K562 (cell line): Measurements from ENCODE around the gene TMEM187. TPM values are rescaled to one million over a fixed set of nuclear protein-coding genes. Genes with fewer than 3 reads are reported as not detected.
A peak's percentile ranks its signal among the peaks of the same experiment; 100 is the strongest.

Experiments used
- ATAC-seq: fragments of 200-7000 bp; cut with Tn5 transposase; 3 replicates; pipeline ENCODE4 v1.9.1; 2020; ENCODE audit warnings: moderate library complexity
- BruUV-seq: library from RNA; stranded (reverse); fragments of 400-500 nt; replicated peaks from 2 replicates; lab custom pipeline; 2021; lab: Mats Ljungman, UMichigan
- CTCF ChIA-PET: fragments of 300-600 bp; formaldehyde crosslinking; extraction: SDS; loops from one replicate; lab custom pipeline; 2021; ENCODE audit warnings: low intra/inter-chr PET ratio; lab: Yijun Ruan, JAX
- POLR2A ChIA-PET: fragments of 300-600, 350-650 bp; sonication (Branson Sonifier 250); formaldehyde crosslinking; extraction: SDS; loops from one replicate; lab custom pipeline; 2021; ENCODE audit warnings: antibody characterized with exemption, inconsistent platforms; lab: Yijun Ruan, JAX
- DNase-seq, 4 experiments: peaks; one replicate each; pipeline versions ENCODE4 v3.0.0 to v3.0.0-alpha.2; 2011 to 2018; ENCODE audit warnings: low spot score in 3 of 4, mixed read lengths in 3 of 4; ENCODE audit errors: extremely low read depth in 1 of 4
- FAIRE-seq: peaks from 2 replicates; lab custom pipeline; 2011; peaks lifted over from hg19 to GRCh38; lab: Jason Lieb, UNC
- H2AFZ ChIP-seq: 2 replicates; pipeline ENCODE4 v1.6.0; 2011; ENCODE audit warnings: low read depth, low read length, control low read depth, inconsistent platforms
- H3K27ac ChIP-seq: fragments of 200-600 bp; 3 replicates; pipeline ENCODE4 v1.8.0; 2011; ENCODE audit warnings: low read depth, mild to moderate bottlenecking, control low read depth, inconsistent platforms, low read length, moderate library complexity, mixed read lengths; ENCODE audit errors: extremely low read depth
- H3K27me3 ChIP-seq, 2 experiments: fragments of 300-600 bp in 1 of 2; 2 replicates in 1 of 2; 3 replicates in 1 of 2; pipeline versions ENCODE4 v1.6.0 to v1.8.0; 2011; ENCODE audit warnings: inconsistent platforms in 2 of 2, low read length in 2 of 2, mild to moderate bottlenecking in 1 of 2, mixed read lengths in 1 of 2, moderate library complexity in 1 of 2; ENCODE audit not compliant: control insufficient read depth in 2 of 2, insufficient read depth in 2 of 2
- H3K36me3 ChIP-seq: fragments of 300-600 bp; 3 replicates; pipeline ENCODE4 v1.8.0; 2011; ENCODE audit warnings: mild to moderate bottlenecking, low read length, inconsistent platforms; ENCODE audit not compliant: control insufficient read depth, insufficient read depth
- H3K4me1 ChIP-seq, 2 experiments: fragments of 200-600 bp in 1 of 2; replicated peaks in 1 of 2; 2 replicates in 1 of 2; 3 replicates in 1 of 2; pipeline versions ENCODE4 v1.5.1 to v1.8.0; 2011; ENCODE audit warnings: inconsistent platforms in 2 of 2, low read length in 2 of 2, mild to moderate bottlenecking in 1 of 2, mixed read lengths in 1 of 2, moderate library complexity in 1 of 2; ENCODE audit not compliant: control insufficient read depth in 2 of 2, insufficient read depth in 2 of 2
- H3K4me2 ChIP-seq: 2 replicates; pipeline ENCODE4 v1.6.1; 2011; ENCODE audit warnings: low read length, control low read depth, inconsistent platforms, mixed read lengths; ENCODE audit not compliant: insufficient read depth
- H3K4me3 ChIP-seq: fragments of 200-600 bp; sonication (generic), shearing (Covaris generic); 2 replicates; pipeline ENCODE4 v1.5.1; 2016; ENCODE audit warnings: control low read depth, inconsistent platforms
- H3K79me2 ChIP-seq: fragments of 200-600 bp; 3 replicates; pipeline ENCODE4 v1.8.0; 2011; ENCODE audit warnings: low read length, inconsistent platforms; ENCODE audit not compliant: control insufficient read depth, insufficient read depth
- H3K9ac ChIP-seq, 2 experiments: 2 replicates each; pipeline versions ENCODE4 v1.6.0 to v1.6.1; 2011; ENCODE audit warnings: low read depth in 2 of 2, low read length in 2 of 2, control low read depth in 1 of 2, inconsistent platforms in 1 of 2, mild to moderate bottlenecking in 1 of 2, mixed read lengths in 1 of 2; ENCODE audit not compliant: insufficient read depth in 1 of 2
- H3K9me1 ChIP-seq: one replicate; pipeline ENCODE4 v1.6.0; 2011; ENCODE audit warnings: inconsistent platforms, mild to moderate bottlenecking, low read length, moderate library complexity; ENCODE audit not compliant: control insufficient read depth, insufficient read depth
- H3K9me3 ChIP-seq: replicated peaks from 2 replicates; pipeline ENCODE4 v1.5.1; 2011; ENCODE audit warnings: low read depth, low read length, inconsistent platforms; ENCODE audit not compliant: control insufficient read depth, insufficient read depth
- H4K20me1 ChIP-seq: replicated peaks from 2 replicates; pipeline ENCODE4 v1.6.1; 2011; ENCODE audit warnings: low read length, inconsistent platforms, mixed read lengths; ENCODE audit not compliant: control insufficient read depth, insufficient read depth
- ELF2 ChIP-seq: fragments of 250-450 bp; sonication (Bioruptor Pico); IDR thresholded peaks from 2 replicates; pipeline ENCODE4 v1.5.0; 2021; ENCODE audit warnings: mild to moderate bottlenecking
- HEY1 ChIP-seq: fragments of 250-450 bp; sonication (Bioruptor Pico); IDR thresholded peaks from 2 replicates; pipeline ENCODE4 v1.5.0; 2020; ENCODE audit warnings: mild to moderate bottlenecking, moderate library complexity, borderline replicate concordance
- MTF1 ChIP-seq: fragments of 250-450 bp; sonication (Bioruptor Pico); IDR thresholded peaks from 2 replicates; pipeline ENCODE4 v1.9.0; 2021; ENCODE audit warnings: moderate library complexity, mild to moderate bottlenecking, inconsistent platforms, borderline replicate concordance
- PHF20 ChIP-seq: fragments of 450-650 bp; IDR thresholded peaks from 2 replicates; pipeline ENCODE4 v1.6.1; 2018; ENCODE audit not compliant: partially characterized antibody
- POLR2G ChIP-seq: fragments of 200-400 bp; formaldehyde crosslinking; IDR thresholded peaks from 2 replicates; pipeline ENCODE4 v1.6.1; 2017; ENCODE audit warnings: low read depth, mild to moderate bottlenecking, antibody characterized with exemption, low read length, moderate library complexity
- PTTG1 ChIP-seq: fragments of 450-650 bp; IDR thresholded peaks from 2 replicates; pipeline ENCODE4 v1.6.1; 2016; ENCODE audit warnings: low read depth, mild to moderate bottlenecking, missing genetic modification characterization, missing compliant biosample characterization
- RFX1 ChIP-seq: fragments of 450-650 bp; IDR thresholded peaks from 2 replicates; pipeline ENCODE4 v1.6.1; 2016; ENCODE audit warnings: mild to moderate bottlenecking, moderate library complexity
- SAP30 ChIP-seq: fragments of 200-600 bp; sonication (generic); IDR thresholded peaks from 2 replicates; pipeline ENCODE4 v1.6.1; 2012; ENCODE audit warnings: borderline replicate concordance, low read depth, mild to moderate bottlenecking, moderate library complexity, low read length, control low read depth, inconsistent platforms; ENCODE audit not compliant: insufficient read depth, poor library complexity, severe bottlenecking
- SRSF7 ChIP-seq: fragments of 200-400 bp; formaldehyde crosslinking; optimal IDR thresholded peaks from 2 replicates; pipeline ENCODE3; 2017; ENCODE audit warnings: mild to moderate bottlenecking, low read depth, low read length
- TFAM ChIP-seq: fragments of 250-450 bp; sonication (Bioruptor Pico); conservative IDR thresholded peaks from 2 replicates; pipeline ENCODE4 v1.5.0; 2021; ENCODE audit warnings: mild to moderate bottlenecking, moderate library complexity
- WGBS: fragments of 100-300 bp; shearing (Covaris generic); methylation state at CpG from one replicate; pipeline ENCODE4 v1.1.6; 2016; ENCODE audit warnings: low coverage, mixed read lengths; ENCODE audit not compliant: insufficient coverage; ENCODE audit errors: missing lambda C conversion rate; 5-methylcytosine and 5-hydroxymethylcytosine counted together
- in situ Hi-C: fragments of 300-500 bp; cut with MboI; formaldehyde crosslinking; loops from 4 replicates; pipeline ENCODE4 v1.15.0; 2018; ENCODE audit warnings: inconsistent platforms, mixed read lengths
- intact Hi-C: fragments of 100-400 bp; cut with micrococcal nuclease; formaldehyde crosslinking; loops from 2 replicates; pipeline ENCODE4 v1.14.2; 2022
- polyA plus RNA-seq, 8 experiments: library from polyadenylated mRNA; depleted of rRNA in 4 of 8; stranded (reverse) in 5 of 8; unstranded in 3 of 8; fragments of >200 nt; fragmentation: Nextera tagmentation in 2 of 8; fragmentation: Illumina TruSeq in 1 of 8; extraction: Ambion mirVana in 2 of 8; extraction: Trizol in 1 of 8; gene quantifications; 2 replicates each; pipeline versions ENCODE4 v1.2.1 to v1.2.3, GENCODE V29; 2011 to 2014; ENCODE audit warnings: inconsistent platforms in 1 of 8, missing spikeins in 1 of 8
- total RNA-seq, 7 experiments: library from RNA; depleted of rRNA in 6 of 7; stranded (reverse); fragments of >200 nt in 6 of 7; fragmentation: Illumina TruSeq in 2 of 7; extraction: Trizol in 2 of 7; gene quantifications; 2 replicates each; pipeline versions ENCODE4 v1.2.1 to v1.2.3, GENCODE V29; 2011 to 2021; ENCODE audit warnings: low replicate concordance in 1 of 7
- TF ChIP-seq, protein P1 (sequence below): IDR thresholded peaks from 2 replicates; pipeline ENCODE4 v1.6.1; 2011; ENCODE audit warnings: borderline replicate concordance, low read depth, mild to moderate bottlenecking, moderate library complexity, low read length; ENCODE audit not compliant: insufficient read depth, poor library complexity, severe bottlenecking

TMEM187 gene
- total and polyA plus RNA-seq, 9 of the 15 experiments (the other 6 are each of a cell fraction or from before 2014, with no cell fraction given): 0.13 to 6.4 (median 1.6) TPM

DNA sequence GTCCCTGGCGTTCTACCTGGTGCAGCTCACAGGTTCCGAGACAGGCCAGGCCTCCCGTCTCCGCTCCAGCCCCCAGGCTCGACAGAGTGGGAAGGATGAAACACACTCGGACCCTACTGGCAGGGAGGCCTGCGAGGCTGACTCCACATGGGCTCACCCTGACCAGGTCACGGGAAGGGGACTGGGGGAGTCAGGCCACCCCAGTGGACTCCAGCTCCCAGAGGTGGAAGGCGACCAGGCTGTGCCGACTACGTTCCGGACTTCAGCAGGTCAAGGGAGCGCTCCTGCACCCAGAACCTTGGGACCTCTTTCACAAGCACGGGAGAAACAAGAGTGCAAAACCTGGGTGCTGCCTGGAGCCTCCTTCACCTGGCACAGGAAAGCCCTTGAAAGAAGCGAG, 51.7 kb downstream of the TMEM187 start:
- 95% methylated on average over 4 of the region's 15 CpGs for WGBS
- in situ Hi-C loops (no loop called here), intact Hi-C loops (loop anchor here (5.0 kb wide), 1 partner anchor 68 kb away; no protein-coding TSS in a partner anchor)
- TF ChIP-seq HEY1: no peak
- no peak for TF ChIP-seq ELF2 (CRISPR knock-in tag)
- no peak for TF ChIP-seq SRSF7
- no peak for TF ChIP-seq PHF20
- no peak for TF ChIP-seq MTF1 (CRISPR knock-in tag)
- no peak for TF ChIP-seq RFX1
- TF ChIP-seq TFAM: no peak
- TF ChIP-seq, protein P1, sequence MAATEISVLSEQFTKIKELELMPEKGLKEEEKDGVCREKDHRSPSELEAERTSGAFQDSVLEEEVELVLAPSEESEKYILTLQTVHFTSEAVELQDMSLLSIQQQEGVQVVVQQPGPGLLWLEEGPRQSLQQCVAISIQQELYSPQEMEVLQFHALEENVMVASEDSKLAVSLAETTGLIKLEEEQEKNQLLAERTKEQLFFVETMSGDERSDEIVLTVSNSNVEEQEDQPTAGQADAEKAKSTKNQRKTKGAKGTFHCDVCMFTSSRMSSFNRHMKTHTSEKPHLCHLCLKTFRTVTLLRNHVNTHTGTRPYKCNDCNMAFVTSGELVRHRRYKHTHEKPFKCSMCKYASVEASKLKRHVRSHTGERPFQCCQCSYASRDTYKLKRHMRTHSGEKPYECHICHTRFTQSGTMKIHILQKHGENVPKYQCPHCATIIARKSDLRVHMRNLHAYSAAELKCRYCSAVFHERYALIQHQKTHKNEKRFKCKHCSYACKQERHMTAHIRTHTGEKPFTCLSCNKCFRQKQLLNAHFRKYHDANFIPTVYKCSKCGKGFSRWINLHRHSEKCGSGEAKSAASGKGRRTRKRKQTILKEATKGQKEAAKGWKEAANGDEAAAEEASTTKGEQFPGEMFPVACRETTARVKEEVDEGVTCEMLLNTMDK: no peak
- no peak for TF ChIP-seq PTTG1 (tag)
- no peak for TF ChIP-seq SAP30
- no peak; the same call in 1 of the 2 replicates for TF ChIP-seq POLR2G
- H4K20me1 ChIP-seq: no peaks in the 10 kb centered on the region
- H3K27ac ChIP-seq: no peak overlapping the region
- H2AFZ ChIP-seq: no peak overlapping the region
- peaks cover 42% of the 10 kb centered on the region; the same call in 2 of the 3 replicates for H3K36me3 ChIP-seq
- FAIRE-seq (no peak), DNase-seq (no peak), ATAC-seq (no peak)
- H3K79me2 ChIP-seq: peaks cover 24% of the 10 kb centered on the region
- H3K4me3 ChIP-seq: no peak overlapping the region
- BruUV-seq: no TSS peak
- CTCF ChIA-PET: no interaction called here
- peaks cover 15 to 44% of the 10 kb centered on the region in 2 experiments; a peak in 4 of 5 replicates for H3K4me1 ChIP-seq
- H3K27me3 ChIP-seq: no peaks in the 10 kb centered on the region
- H3K9me3 ChIP-seq: no peaks in the 10 kb centered on the region
- H3K4me2 ChIP-seq: no peak overlapping the region
- H3K9me1 ChIP-seq: no peaks in the 10 kb centered on the region
- H3K9ac ChIP-seq: peak overlapping the region in 1 of 2 experiments; percentile 31; a peak in 1 of 4 replicates
- POLR2A ChIA-PET: no interaction called here
